PC-3 (cell line): ENCODE data around the gene IFI27L2.

Source experiments
- CTCF ChIP-seq: fragments of 300-600 bp; sonication (generic); conservative IDR thresholded peaks from 2 replicates; pipeline ENCODE4 v1.5.1; 2017; ENCODE audit warnings: antibody characterized with exemption, low read depth, mild to moderate bottlenecking, low read length
- EZH2 ChIP-seq: fragments of 300-600 bp; sonication (generic); IDR thresholded peaks from one replicate; pipeline ENCODE4 v1.6.1; 2017; ENCODE audit warnings: antibody characterized with exemption, mild to moderate bottlenecking, low read length; ENCODE audit not compliant: unreplicated experiment
- EZH2phosphoT487 ChIP-seq: fragments of 300-600 bp; sonication (generic); IDR thresholded peaks from 2 replicates; pipeline ENCODE4 v1.6.1; 2018; ENCODE audit warnings: mild to moderate bottlenecking, antibody characterized with exemption, low read length, borderline replicate concordance

DNA sequence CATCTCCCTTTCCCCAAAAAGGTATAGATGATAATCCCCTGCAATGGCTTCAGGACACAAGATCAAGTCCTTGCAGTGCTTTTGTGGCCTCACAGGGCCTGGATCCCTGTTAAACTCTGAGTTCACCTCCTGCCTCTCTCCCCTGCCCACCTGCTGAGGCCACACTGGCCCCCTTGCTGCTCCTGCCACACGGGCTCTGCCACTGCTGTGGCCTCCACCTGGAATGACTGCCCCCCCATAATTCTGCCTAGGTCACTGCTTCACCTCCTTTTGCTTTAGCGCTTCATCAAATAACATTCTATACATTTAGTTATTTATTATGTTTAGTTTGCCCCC is 19.5 kb downstream of the IFI27L2 start:
- no peak for TF ChIP-seq CTCF
- TF ChIP-seq EZH2 = no peak
- no peak for TF ChIP-seq EZH2phosphoT487
